ENCODE results near the gene KIAA1328.

Gene KIAA1328

GRCh38 chr18:37182340-37183135 lies 353.6 kb downstream of the KIAA1328 start:
- H3K27me3 Mint-ChIP-seq, result no peaks in the 10 kb centered on the region
- no peak overlapping the region for H3K4me3 Mint-ChIP-seq
- DNase-seq, result no peak
- no peaks in the 10 kb centered on the region for H3K4me1 Mint-ChIP-seq (ENCODE audit: low read depth)
- H3K36me3 Mint-ChIP-seq (ENCODE audit: low read depth), result peaks cover 13% of the 10 kb centered on the region
- no peak overlapping the region for H3K27ac Mint-ChIP-seq
- H3K9me3 Mint-ChIP-seq, result no peaks in the 10 kb centered on the region

- Mint-ChIP-seq H3K4me1 (ENCODE audit: low read depth) (no peaks in the 10 kb centered on the region), H3K27ac (no peak overlapping the region)
Observed at GRCh38 chr18:37184209-37184868, 355.4 kb downstream of the KIAA1328 start.

GRCh38 chr18:37188016-37188791 lies 359.3 kb downstream of the KIAA1328 start:
- H3K4me1 Mint-ChIP-seq (ENCODE audit: low read depth), result no peaks in the 10 kb centered on the region
- no peaks in the 10 kb centered on the region for H3K27me3 Mint-ChIP-seq
- no peak overlapping the region for H3K27ac Mint-ChIP-seq
- H3K4me3 Mint-ChIP-seq, result no peak overlapping the region
- DNase-seq, result no peak
- peaks cover 4% of the 10 kb centered on the region for H3K36me3 Mint-ChIP-seq (ENCODE audit: low read depth)
- H3K9me3 Mint-ChIP-seq, result no peaks in the 10 kb centered on the region

More at GRCh38 chr18:37184209-37184868, 355.4 kb downstream of the KIAA1328 start:
- DNase-seq, result no peak
- Mint-ChIP-seq H3K27me3 (no peaks in the 10 kb centered on the region), H3K36me3 (ENCODE audit: low read depth) (peaks cover 4% of the 10 kb centered on the region), H3K4me3 (no peak overlapping the region), H3K9me3 (no peaks in the 10 kb centered on the region)

GRCh38 chr18:37199741-37200140 lies 370.8 kb downstream of the KIAA1328 start:
- no peak for DNase-seq
- Mint-ChIP-seq H3K27me3 (no peaks in the 10 kb centered on the region), H3K27ac (no peak overlapping the region), H3K4me1 (ENCODE audit: low read depth) (no peaks in the 10 kb centered on the region), H3K4me3 (no peak overlapping the region), H3K36me3 (ENCODE audit: low read depth) (peaks cover 54% of the 10 kb centered on the region), H3K9me3 (peaks cover 30% of the 10 kb centered on the region)

- Mint-ChIP-seq H3K4me1 (ENCODE audit: low read depth) (no peaks in the 10 kb centered on the region), H3K27me3 (no peaks in the 10 kb centered on the region), H3K27ac (no peak overlapping the region), H3K4me3 (no peak overlapping the region), H3K36me3 (ENCODE audit: low read depth) (peaks cover 11% of the 10 kb centered on the region), H3K9me3 (peaks cover 2% of the 10 kb centered on the region)
- DNase-seq, result no peak
Observed at GRCh38 chr18:37207343-37207742, 378.4 kb downstream of the KIAA1328 start.

- peaks cover 16% of the 10 kb centered on the region for H3K36me3 Mint-ChIP-seq (ENCODE audit: low read depth)
- no peak for DNase-seq
- H3K4me1 Mint-ChIP-seq (ENCODE audit: low read depth), result no peaks in the 10 kb centered on the region
- H3K9me3 Mint-ChIP-seq, result peaks cover 16% of the 10 kb centered on the region
- H3K27ac Mint-ChIP-seq, result no peak overlapping the region
- no peak overlapping the region for H3K4me3 Mint-ChIP-seq
- H3K27me3 Mint-ChIP-seq, result no peaks in the 10 kb centered on the region
Observed at GRCh38 chr18:37210781-37211180, 381.9 kb downstream of the KIAA1328 start.

GRCh38 chr18:37218022-37218590 lies 389.2 kb downstream of the KIAA1328 start:
- Mint-ChIP-seq H3K9me3 (peaks cover 28% of the 10 kb centered on the region), H3K4me1 (ENCODE audit: low read depth) (peaks cover 4% of the 10 kb centered on the region), H3K27ac (no peak overlapping the region), H3K36me3 (ENCODE audit: low read depth) (peaks cover 39% of the 10 kb centered on the region), H3K27me3 (no peaks in the 10 kb centered on the region), H3K4me3 (no peak overlapping the region)
- DNase-seq, result no peak

GRCh38 chr18:37219257-37219656 lies 390.3 kb downstream of the KIAA1328 start:
- DNase-seq, result no peak
- no peaks in the 10 kb centered on the region for H3K27me3 Mint-ChIP-seq
- H3K4me1 Mint-ChIP-seq (ENCODE audit: low read depth), result peaks cover 4% of the 10 kb centered on the region
- peaks cover 23% of the 10 kb centered on the region for H3K9me3 Mint-ChIP-seq
- no peak overlapping the region for H3K27ac Mint-ChIP-seq
- H3K36me3 Mint-ChIP-seq (ENCODE audit: low read depth), result peaks cover 40% of the 10 kb centered on the region
- H3K4me3 Mint-ChIP-seq, result no peak overlapping the region

- H3K9me3 Mint-ChIP-seq, result no peaks in the 10 kb centered on the region
- H3K4me3 Mint-ChIP-seq, result no peak overlapping the region
- no peak overlapping the region for H3K27ac Mint-ChIP-seq
- peaks cover 4% of the 10 kb centered on the region for H3K4me1 Mint-ChIP-seq (ENCODE audit: low read depth)
- peaks cover 44% of the 10 kb centered on the region for H3K36me3 Mint-ChIP-seq (ENCODE audit: low read depth)
- no peak for DNase-seq
- no peaks in the 10 kb centered on the region for H3K27me3 Mint-ChIP-seq
Observed at GRCh38 chr18:37222354-37222998, 393.5 kb downstream of the KIAA1328 start.

GRCh38 chr18:37222999-37223378 lies 394.1 kb downstream of the KIAA1328 start:
- peaks cover 43% of the 10 kb centered on the region for H3K36me3 Mint-ChIP-seq (ENCODE audit: low read depth)
- no peak overlapping the region for H3K4me3 Mint-ChIP-seq
- H3K4me1 Mint-ChIP-seq (ENCODE audit: low read depth), result peaks cover 4% of the 10 kb centered on the region
- H3K27ac Mint-ChIP-seq, result no peak overlapping the region
- no peak for DNase-seq
- no peaks in the 10 kb centered on the region for H3K27me3 Mint-ChIP-seq
- H3K9me3 Mint-ChIP-seq, result no peaks in the 10 kb centered on the region

GRCh38 chr18:37225279-37225678 lies 396.4 kb downstream of the KIAA1328 start:
- Mint-ChIP-seq H3K9me3 (no peaks in the 10 kb centered on the region), H3K4me1 (ENCODE audit: low read depth) (peaks cover 2% of the 10 kb centered on the region), H3K4me3 (no peak overlapping the region), H3K27me3 (no peaks in the 10 kb centered on the region), H3K27ac (no peak overlapping the region), H3K36me3 (ENCODE audit: low read depth) (peaks cover 41% of the 10 kb centered on the region)
- no peak for DNase-seq

GRCh38 chr18:37230768-37231167 lies 401.8 kb downstream of the KIAA1328 start:
- DNase-seq, result no peak
- Mint-ChIP-seq H3K4me3 (no peak overlapping the region), H3K36me3 (ENCODE audit: low read depth) (peaks cover 8% of the 10 kb centered on the region), H3K9me3 (no peaks in the 10 kb centered on the region), H3K27me3 (no peaks in the 10 kb centered on the region), H3K27ac (no peak overlapping the region), H3K4me1 (ENCODE audit: low read depth) (no peaks in the 10 kb centered on the region)

GRCh38 chr18:37231251-37231650 lies 402.3 kb downstream of the KIAA1328 start:
- Mint-ChIP-seq H3K27ac (no peak overlapping the region), H3K4me3 (no peak overlapping the region), H3K27me3 (no peaks in the 10 kb centered on the region), H3K36me3 (ENCODE audit: low read depth) (peaks cover 3% of the 10 kb centered on the region), H3K4me1 (ENCODE audit: low read depth) (no peaks in the 10 kb centered on the region), H3K9me3 (no peaks in the 10 kb centered on the region)
- no peak for DNase-seq

- no peaks in the 10 kb centered on the region for H3K36me3 Mint-ChIP-seq (ENCODE audit: low read depth)
- H3K27ac Mint-ChIP-seq, result no peak overlapping the region
- no peak overlapping the region for H3K4me3 Mint-ChIP-seq
- H3K27me3 Mint-ChIP-seq, result no peaks in the 10 kb centered on the region
- no peaks in the 10 kb centered on the region for H3K4me1 Mint-ChIP-seq (ENCODE audit: low read depth)
- H3K9me3 Mint-ChIP-seq, result no peaks in the 10 kb centered on the region
- no peak for DNase-seq
Observed at GRCh38 chr18:37235583-37235982, 406.7 kb downstream of the KIAA1328 start.

Data from activated T-cell treated with anti-CD3 and anti-CD28 coated beads, Interleukin-2, amount 50 U/mL, for 24 hours (primary cell).